HUES6 (cell line): ENCODE measurements around the gene SMCO3.

ENCODE experiments used
- H3K27ac ChIP-seq: 2 replicates; pipeline ENCODE4 v1.7.0; 2013; ENCODE audit warnings: low read depth, mild to moderate bottlenecking, low read length, inconsistent platforms
- H3K27me3 ChIP-seq: 2 replicates; pipeline ENCODE4 v1.6.1; 2013; ENCODE audit warnings: low read length; ENCODE audit not compliant: control insufficient read depth, insufficient read depth
- H3K36me3 ChIP-seq: 2 replicates; pipeline ENCODE4 v1.6.1; 2013; ENCODE audit warnings: low read length; ENCODE audit not compliant: control insufficient read depth, insufficient read depth
- H3K4me1 ChIP-seq: 2 replicates; pipeline ENCODE4 v1.6.1; 2013; ENCODE audit warnings: low read length; ENCODE audit not compliant: control insufficient read depth, insufficient read depth
- H3K4me3 ChIP-seq: 2 replicates; pipeline ENCODE4 v1.5.1; 2013; ENCODE audit warnings: low read depth, low read length
- H3K9ac ChIP-seq: one replicate; pipeline ENCODE4 v1.6.1; 2013; ENCODE audit warnings: mild to moderate bottlenecking, low read length
- H3K9me3 ChIP-seq: 2 replicates; pipeline ENCODE4 v1.6.1; 2013; ENCODE audit warnings: low read depth, low read length; ENCODE audit not compliant: control insufficient read depth, insufficient read depth

The SMCO3 gene

GRCh38 chr12:14802247-14802646, 11.7 kb downstream of the SMCO3 start:
- H3K9me3 ChIP-seq = no peaks in the 10 kb centered on the region
- H3K4me3 ChIP-seq = peak overlapping the region; percentile 86
- H3K9ac ChIP-seq = no peak overlapping the region
- peaks cover 30% of the 10 kb centered on the region for H3K36me3 ChIP-seq
- no peaks in the 10 kb centered on the region for H3K4me1 ChIP-seq
- no peaks in the 10 kb centered on the region for H3K27me3 ChIP-seq
- no peak overlapping the region for H3K27ac ChIP-seq

DNA sequence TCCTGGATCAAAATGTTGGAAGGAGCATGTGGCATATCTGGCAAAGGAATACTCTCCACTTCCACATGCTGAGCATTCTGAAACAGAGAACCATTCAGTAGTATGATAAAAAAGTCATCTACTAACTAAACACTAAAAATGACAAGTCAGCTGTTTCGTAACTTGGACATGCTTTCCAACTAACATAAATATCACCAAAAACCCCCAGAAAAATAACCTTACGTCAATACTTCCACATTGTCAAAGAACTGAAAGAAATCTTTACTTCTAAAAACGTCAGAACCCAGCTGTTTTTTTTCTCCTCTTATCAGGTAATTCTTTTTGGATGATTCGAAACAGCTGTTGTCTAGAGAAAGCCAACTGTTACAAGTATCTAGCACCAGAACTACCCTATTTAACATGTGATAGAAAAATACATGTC, 18.9 kb downstream of the SMCO3 start:
- no peaks in the 10 kb centered on the region for H3K4me1 ChIP-seq
- H3K4me3 ChIP-seq = no peak overlapping the region
- H3K27me3 ChIP-seq = no peaks in the 10 kb centered on the region
- H3K9me3 ChIP-seq = no peaks in the 10 kb centered on the region
- no peak overlapping the region for H3K9ac ChIP-seq
- H3K36me3 ChIP-seq = peaks cover 93% of the 10 kb centered on the region
- no peak overlapping the region for H3K27ac ChIP-seq

DNA sequence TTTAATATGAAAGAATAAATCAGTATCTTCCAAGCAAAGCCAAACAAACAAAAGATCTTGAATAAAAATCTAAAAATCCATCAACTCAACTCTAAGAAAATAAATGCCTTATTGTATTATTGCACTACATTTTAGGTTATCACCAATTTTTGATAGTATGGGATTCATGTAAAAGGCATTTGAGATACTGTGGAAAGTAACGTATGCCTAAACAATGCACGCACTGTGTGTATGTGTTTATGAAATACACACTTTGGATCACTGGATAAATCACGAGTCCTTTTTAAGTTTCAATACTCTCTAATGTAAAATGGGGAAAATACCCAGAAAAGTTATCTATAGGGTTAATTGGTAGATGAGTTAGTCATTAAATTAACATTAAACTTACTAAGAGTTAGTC, 28.4 kb downstream of the SMCO3 start:
- Histone ChIP-seq H3K36me3 (peaks cover 57% of the 10 kb centered on the region), H3K9ac (no peak overlapping the region), H3K27me3 (no peaks in the 10 kb centered on the region), H3K27ac (no peak overlapping the region), H3K4me3 (no peak overlapping the region), H3K4me1 (no peaks in the 10 kb centered on the region), H3K9me3 (no peaks in the 10 kb centered on the region)

DNA sequence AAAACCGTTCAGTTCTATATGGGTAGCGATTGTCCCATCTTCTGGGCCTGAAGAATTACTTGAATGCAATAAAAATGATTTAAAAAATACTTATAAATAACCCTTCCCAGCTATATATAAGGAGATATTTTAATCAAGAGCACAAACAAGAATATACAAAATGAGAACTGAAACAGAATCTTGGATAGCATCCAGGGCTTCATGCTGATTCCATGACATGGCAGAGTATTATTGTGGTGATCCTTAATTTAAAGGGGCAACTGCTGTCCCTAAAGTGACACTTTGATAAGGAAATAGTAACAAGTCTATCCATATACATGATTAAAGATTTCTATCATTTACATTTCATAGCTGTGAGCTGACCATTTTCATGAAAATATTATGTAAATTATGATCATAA, 29.5 kb downstream of the SMCO3 start:
- no peak overlapping the region for H3K9ac ChIP-seq
- H3K9me3 ChIP-seq = no peaks in the 10 kb centered on the region
- no peaks in the 10 kb centered on the region for H3K27me3 ChIP-seq
- no peak overlapping the region for H3K27ac ChIP-seq
- no peaks in the 10 kb centered on the region for H3K4me1 ChIP-seq
- H3K4me3 ChIP-seq = no peak overlapping the region
- peaks cover 46% of the 10 kb centered on the region for H3K36me3 ChIP-seq

DNA sequence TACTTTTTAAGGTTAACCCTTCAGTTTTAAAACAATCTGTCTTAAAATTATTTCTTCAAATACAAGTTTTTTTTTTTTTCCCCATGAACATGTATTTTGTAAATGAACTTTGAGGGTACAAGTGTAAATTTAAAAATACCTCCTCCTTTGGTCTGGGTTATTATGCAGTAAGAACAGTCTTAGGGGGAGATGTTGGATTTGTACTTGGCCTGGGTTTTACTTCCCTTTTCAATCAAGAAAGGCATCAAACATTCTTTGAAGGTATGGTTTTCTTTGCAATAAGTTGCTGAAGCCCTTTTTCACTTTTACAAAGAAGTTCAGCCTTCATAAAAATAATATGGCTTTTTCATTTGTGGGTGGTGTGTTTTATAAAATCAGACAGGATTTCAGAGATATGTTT, 31.2 kb downstream of the SMCO3 start:
- Histone ChIP-seq H3K27ac (no peak overlapping the region), H3K9me3 (no peaks in the 10 kb centered on the region), H3K27me3 (no peaks in the 10 kb centered on the region)

GRCh38 chr12:14781563-14781962, 32.4 kb downstream of the SMCO3 start:
- no peaks in the 10 kb centered on the region for H3K9me3 ChIP-seq
- no peaks in the 10 kb centered on the region for H3K27me3 ChIP-seq
- no peak overlapping the region for H3K4me3 ChIP-seq
- peaks cover 10% of the 10 kb centered on the region for H3K4me1 ChIP-seq
- no peak overlapping the region for H3K27ac ChIP-seq
- H3K36me3 ChIP-seq = peaks cover 17% of the 10 kb centered on the region
- no peak overlapping the region for H3K9ac ChIP-seq

More for the DNA sequence above, 31.2 kb downstream of the SMCO3 start:
- Histone ChIP-seq H3K4me1 (no peaks in the 10 kb centered on the region), H3K36me3 (peaks cover 29% of the 10 kb centered on the region), H3K4me3 (no peak overlapping the region), H3K9ac (no peak overlapping the region)

DNA sequence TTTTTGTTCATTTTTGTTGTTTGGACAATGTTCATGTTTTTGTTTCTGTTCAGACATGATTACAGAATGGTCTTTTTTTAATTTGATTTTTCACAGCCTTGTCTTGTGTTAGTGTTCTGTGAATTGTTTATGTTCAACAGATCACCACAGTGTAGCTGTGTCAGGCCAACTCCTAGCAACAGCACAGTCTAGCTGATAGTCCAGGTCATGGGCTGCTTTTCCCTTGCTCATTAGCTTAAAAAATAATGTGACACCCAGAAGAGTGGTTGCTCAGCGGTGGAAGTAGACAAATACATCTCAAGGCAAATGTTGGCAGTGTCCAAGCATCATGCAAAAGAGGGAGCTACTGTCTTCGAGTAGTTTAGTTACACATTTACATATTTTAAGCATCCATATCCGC, 33.1 kb downstream of the SMCO3 start:
- H3K27me3 ChIP-seq = no peaks in the 10 kb centered on the region
- no peak overlapping the region for H3K27ac ChIP-seq
- peaks cover 10% of the 10 kb centered on the region; the same call in 1 of the 2 replicates for H3K36me3 ChIP-seq
- no peak overlapping the region for H3K4me3 ChIP-seq
- H3K9ac ChIP-seq = no peak overlapping the region
- no peaks in the 10 kb centered on the region for H3K9me3 ChIP-seq
- peaks cover 17% of the 10 kb centered on the region for H3K4me1 ChIP-seq

- no peak overlapping the region for H3K4me3 ChIP-seq
- H3K9ac ChIP-seq = no peak overlapping the region
- H3K4me1 ChIP-seq = peaks cover 23% of the 10 kb centered on the region
- no peaks in the 10 kb centered on the region for H3K27me3 ChIP-seq
- 0 out of 2 replicates have a peak, but pooled peaks cover under 1% of the 10 kb centered on the region for H3K36me3 ChIP-seq
- H3K27ac ChIP-seq = no peak overlapping the region
- no peaks in the 10 kb centered on the region for H3K9me3 ChIP-seq
These were observed 34.1 kb downstream of the SMCO3 start for GRCh38 chr12:14779834-14780233.

- H3K27ac ChIP-seq = no peak overlapping the region
- no peaks in the 10 kb centered on the region for H3K27me3 ChIP-seq
- no peak overlapping the region for H3K9ac ChIP-seq
- no peaks in the 10 kb centered on the region for H3K9me3 ChIP-seq
- no peak overlapping the region for H3K4me3 ChIP-seq
- no peaks in the 10 kb centered on the region for H3K36me3 ChIP-seq
- H3K4me1 ChIP-seq = peaks cover 23% of the 10 kb centered on the region
These were observed 36.7 kb downstream of the SMCO3 start for GRCh38 chr12:14777271-14777670.

DNA sequence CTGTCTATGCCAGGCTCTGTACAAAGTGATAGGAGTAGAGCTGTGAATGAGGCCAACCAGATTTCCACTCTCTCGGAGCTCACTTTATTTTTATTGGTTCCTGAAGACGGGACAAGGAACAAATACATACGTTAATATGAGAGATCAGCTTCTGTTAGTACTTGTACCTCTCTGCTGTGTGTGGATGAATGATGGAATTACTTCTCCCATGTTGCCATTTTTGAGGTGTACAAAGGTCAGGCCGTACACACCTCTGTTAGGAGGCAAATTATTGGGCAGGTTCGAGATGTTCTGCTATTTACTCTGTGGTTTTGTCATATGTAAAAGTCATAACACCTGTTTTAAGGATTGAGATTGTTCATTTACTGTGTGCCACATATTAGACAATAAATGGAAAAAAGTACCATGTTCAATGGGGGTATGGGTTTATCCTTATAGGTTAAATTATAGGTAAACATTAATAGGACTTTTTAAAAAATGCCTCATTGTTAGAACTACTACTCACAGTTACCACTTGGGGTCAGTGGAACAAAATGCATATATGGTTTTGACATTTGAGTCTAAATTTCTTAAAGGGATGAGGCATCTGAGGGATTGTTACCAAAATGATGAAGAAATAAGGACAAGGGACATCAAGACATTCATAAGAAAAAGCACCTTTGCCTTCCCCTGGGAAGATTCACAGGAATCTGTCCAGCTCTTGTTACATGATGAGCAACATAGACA, 37.6 kb downstream of the SMCO3 start:
- peak overlapping the region; percentile 86; the same call in 1 of the 2 replicates for H3K4me3 ChIP-seq
- no peaks in the 10 kb centered on the region for H3K36me3 ChIP-seq
- no peak overlapping the region for H3K9ac ChIP-seq
- H3K9me3 ChIP-seq = no peaks in the 10 kb centered on the region
- H3K27ac ChIP-seq = no peak overlapping the region
- H3K27me3 ChIP-seq = no peaks in the 10 kb centered on the region
- peaks cover 23% of the 10 kb centered on the region for H3K4me1 ChIP-seq

DNA sequence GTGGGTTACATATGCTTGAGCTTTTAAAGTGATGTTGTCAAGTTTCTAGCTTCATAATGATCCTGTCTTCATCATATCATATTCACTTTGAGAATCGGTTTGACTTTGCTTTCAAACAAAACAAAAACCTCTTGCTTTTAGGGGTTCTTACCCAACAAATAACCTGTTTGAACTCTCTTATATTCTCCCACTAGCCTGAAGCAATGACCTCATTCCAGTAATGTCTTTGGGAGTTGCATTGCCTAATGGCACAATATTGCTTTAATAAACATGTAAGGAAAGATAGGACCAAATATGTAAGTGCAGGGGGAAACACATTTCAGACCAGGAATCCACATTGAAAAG, 38.4 kb downstream of the SMCO3 start:
- Histone ChIP-seq H3K4me3 (peak overlapping the region; percentile 86), H3K27ac (no peak overlapping the region), H3K9me3 (no peaks in the 10 kb centered on the region), H3K27me3 (no peaks in the 10 kb centered on the region), H3K4me1 (peaks cover 23% of the 10 kb centered on the region), H3K36me3 (no peaks in the 10 kb centered on the region), H3K9ac (peak overlapping the region; percentile 86)
